ENCODE data around the gene PHF20. TPM values are rescaled to one million over a fixed set of nuclear protein-coding genes. Genes with fewer than 3 reads are reported as not detected.

PHF20 gene
- total RNA-seq, 1 donor from 2014 or later: 109 TPM

GRCh38 chr20:35729283-35729807, 42.5 kb upstream of the PHF20 start:
- no peaks in the 10 kb centered on the region for H3K9me3 ChIP-seq
- no peak for TF ChIP-seq CTCF (IDR thresholded peaks at IDR 0.05)
- peaks cover under 1 to 36% of the 10 kb centered on the region in 2 donors for H3K4me1 ChIP-seq
- intact Hi-C loops (cut with DNase I): no loop called here
- no peaks in the 10 kb centered on the region for H3K27me3 ChIP-seq
- H3K36me3 ChIP-seq: peaks cover 95 to 99% of the 10 kb centered on the region in 2 donors
- DNase-seq (ENCODE audit: low spot score in 2 of 2): no peak
- no peak overlapping the region for H3K27ac ChIP-seq
- no peak overlapping the region for H3K4me3 ChIP-seq

DNA sequence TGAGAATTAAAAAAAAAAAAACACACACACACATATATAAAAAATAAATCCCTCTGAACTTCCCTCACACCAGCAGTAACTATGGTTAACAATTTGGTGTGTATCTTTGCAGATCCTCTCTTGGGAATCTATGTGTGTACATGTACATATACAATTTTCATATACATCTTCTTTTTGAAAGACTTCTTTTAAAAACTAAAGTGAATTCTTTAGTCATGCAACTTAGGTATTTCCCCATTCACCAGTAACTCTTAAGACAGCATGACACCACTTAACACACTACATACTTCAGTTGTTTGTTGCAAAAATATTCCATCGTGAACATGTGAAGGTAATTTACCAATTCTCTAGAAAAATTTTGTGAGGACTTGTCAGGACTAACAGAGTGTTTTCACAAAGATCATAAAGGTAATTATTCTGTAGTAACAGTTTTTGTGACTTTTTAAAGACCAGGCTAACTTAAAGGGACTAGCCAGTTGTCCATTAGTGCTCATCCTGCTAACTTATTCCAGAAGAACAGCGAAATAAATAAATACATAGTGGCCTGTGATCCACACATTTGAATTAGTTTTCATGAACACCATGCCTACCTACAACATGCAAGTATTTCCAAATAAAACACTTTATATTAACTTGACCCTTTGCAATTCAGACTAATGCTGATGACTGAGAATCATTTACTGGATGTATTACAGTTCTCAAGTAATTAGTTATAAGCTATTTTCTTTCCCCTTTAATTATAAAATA, 41.8 kb upstream of the PHF20 start:
- no peak overlapping the region for H3K27ac ChIP-seq
- DNase-seq (ENCODE audit: low spot score in 2 of 2): no peak
- intact Hi-C loops (cut with DNase I): no loop called here
- H3K36me3 ChIP-seq: peaks cover 92 to 100% of the 10 kb centered on the region in 2 donors
- H3K4me3 ChIP-seq: no peak overlapping the region
- no peaks in the 10 kb centered on the region for H3K27me3 ChIP-seq
- TF ChIP-seq CTCF (IDR thresholded peaks at IDR 0.05): no peak
- peaks cover 5 to 43% of the 10 kb centered on the region in 2 donors for H3K4me1 ChIP-seq
- H3K9me3 ChIP-seq: no peaks in the 10 kb centered on the region

- intact Hi-C loops (cut with DNase I): no loop called here
- H3K36me3 ChIP-seq: peaks cover 87 to 100% of the 10 kb centered on the region in 2 donors
- TF ChIP-seq CTCF (IDR thresholded peaks at IDR 0.05): no peak
- no peaks in the 10 kb centered on the region for H3K27me3 ChIP-seq
- no peak for DNase-seq (ENCODE audit: low spot score in 2 of 2)
- no peak overlapping the region for H3K4me3 ChIP-seq
- peaks cover 5 to 47% of the 10 kb centered on the region in 2 donors for H3K4me1 ChIP-seq
- H3K9me3 ChIP-seq: no peaks in the 10 kb centered on the region
- H3K27ac ChIP-seq: no peak overlapping the region
These were observed 41.0 kb upstream of the PHF20 start for GRCh38 chr20:35730583-35731468.

GRCh38 chr20:35731469-35731788, 40.4 kb upstream of the PHF20 start:
- Histone ChIP-seq H3K9me3 (no peaks in the 10 kb centered on the region), H3K27ac (no peak overlapping the region), H3K36me3 (peaks cover 87 to 100% of the 10 kb centered on the region in 2 donors), H3K4me1 (peaks cover 5 to 53% of the 10 kb centered on the region in 2 donors), H3K27me3 (no peaks in the 10 kb centered on the region), H3K4me3 (no peak overlapping the region)
- no peak for TF ChIP-seq CTCF (IDR thresholded peaks at IDR 0.05)
- DNase-seq (ENCODE audit: low spot score in 2 of 2): no peak
- intact Hi-C loops (cut with DNase I): no loop called here

- Histone ChIP-seq H3K27ac (no peak overlapping the region), H3K36me3 (peaks cover 86 to 100% of the 10 kb centered on the region in 2 donors), H3K9me3 (no peaks in the 10 kb centered on the region), H3K27me3 (no peaks in the 10 kb centered on the region), H3K4me3 (no peak overlapping the region), H3K4me1 (peaks cover 5 to 57% of the 10 kb centered on the region in 2 donors)
- no peak for DNase-seq (ENCODE audit: low spot score in 2 of 2)
- no peak for TF ChIP-seq CTCF (IDR thresholded peaks at IDR 0.05)
- intact Hi-C loops (cut with DNase I): no loop called here
These were observed 39.8 kb upstream of the PHF20 start for GRCh38 chr20:35731862-35732643.
